Kidney (tissue), 14 donors: ENCODE data around the gene C19orf12. TPM values are rescaled to one million over a fixed set of nuclear protein-coding genes. Genes with fewer than 3 reads are reported as not detected.

Experiments
- DNase-seq, 5 donors: peaks; one replicate each; pipeline ENCODE4 v3.0.0-alpha.2; 2013 to 2020
- FAIRE-seq: peaks from 2 replicates; lab custom pipeline; 2012; peaks lifted over from hg19 to GRCh38; lab: Jason Lieb, UNC
- H3K27ac ChIP-seq, 2 donors: one replicate each; pipeline ENCODE4 v1.7.0; 2013; ENCODE audit warnings: low read depth in 2 of 2, low read length in 2 of 2, inconsistent platforms in 1 of 2
- H3K27me3 ChIP-seq: one replicate; pipeline ENCODE4 v1.7.1; 2013; ENCODE audit warnings: low read length, inconsistent platforms; ENCODE audit not compliant: control insufficient read depth, insufficient read depth
- H3K36me3 ChIP-seq, 3 donors: one replicate each; pipeline versions ENCODE4 v1.7.0 to v1.7.1; 2013; ENCODE audit warnings: low read length in 3 of 3, control low read depth in 1 of 3, inconsistent platforms in 1 of 3; ENCODE audit not compliant: insufficient read depth in 3 of 3, control insufficient read depth in 2 of 3
- H3K4me1 ChIP-seq, 3 donors: one replicate each; pipeline versions ENCODE4 v1.7.0 to v1.7.1; 2013; ENCODE audit warnings: low read length in 3 of 3, inconsistent platforms in 1 of 3, low read depth in 1 of 3; ENCODE audit not compliant: control insufficient read depth in 2 of 3, insufficient read depth in 2 of 3
- H3K4me3 ChIP-seq, 3 donors: one replicate each; pipeline versions ENCODE4 v1.7.0 to v1.8.1; 2013; ENCODE audit warnings: low read length in 3 of 3, control low read depth in 1 of 3, inconsistent platforms in 1 of 3
- H3K9ac ChIP-seq, 3 donors: one replicate each; pipeline versions ENCODE4 v1.7.0 to v1.7.1; 2013; ENCODE audit warnings: low read length in 3 of 3, control low read depth in 1 of 3, inconsistent platforms in 1 of 3
- H3K9me3 ChIP-seq, 3 donors: one replicate each; pipeline versions ENCODE4 v1.7.0 to v1.7.1; 2013; ENCODE audit warnings: low read length in 3 of 3, control low read depth in 1 of 3, inconsistent platforms in 1 of 3; ENCODE audit not compliant: control insufficient read depth in 2 of 3, insufficient read depth in 1 of 3
- CTCF ChIP-seq: IDR thresholded peaks from 3 replicates; pipeline ENCODE4 v1.5.1; 2012; ENCODE audit warnings: mild to moderate bottlenecking, moderate library complexity, borderline replicate concordance; ENCODE audit not compliant: insufficient read depth; ENCODE audit errors: extremely low read depth
- intact Hi-C: fragments of 100-400 bp; cut with DNase I; formaldehyde crosslinking; loops from one replicate; pipeline ENCODE4 v1.11.1; 2022
- polyA plus RNA-seq: library from polyadenylated mRNA; stranded (reverse); fragments of 350-450 nt; fragmentation: Illumina TruSeq; extraction: RNeasy Lipid Tissue Mini Kit (QIAGEN cat#74804); gene quantifications from one replicate; pipeline ENCODE4 v1.2.3, GENCODE V29; 2014; ENCODE audit warnings: low read depth, low replicate concordance; ENCODE audit not compliant: insufficient read depth
- total RNA-seq: library from RNA; stranded (reverse); fragmentation: NEBNext Ultra II Directional; extraction: Animal tissue kit (Norgen Biotek cat#: 25700); gene quantifications from one replicate; pipeline ENCODE4 v1.2.1, GENCODE V29; 2021
- donor health status: control.
- donor health status: control.
- donor health status: control.
- donor health status: control.
- donor health status: control.
- donor health status: DM: yes; HTN: yes; CAD: no.
- donor health status: Normal renal cell carcinoma (clear cell type).

Gene C19orf12
- total and polyA plus RNA-seq, 2 donors from 2014 or later = 21.2 to 27.1 TPM

- Histone ChIP-seq H3K4me1 (peaks cover 0 to 4% (median 0%) of the 10 kb centered on the region in 3 donors), H3K27ac (no peak overlapping the region), H3K4me3 (no peak overlapping the region), H3K27me3 (no peaks in the 10 kb centered on the region), H3K9me3 (no peaks in the 10 kb centered on the region), H3K36me3 (peaks cover 0 to 2% (median 0%) of the 10 kb centered on the region in 3 donors), H3K9ac (no peak overlapping the region)
- DNase-seq (peak in 2 of 5 donors; percentile 25 to 68), FAIRE-seq (no peak)
- no peak for TF ChIP-seq CTCF
- intact Hi-C loops = no loop called here
Observed at GRCh38 chr19:29673451-29674371, 41.4 kb downstream of the C19orf12 start.

- no peaks in the 10 kb centered on the region for H3K9me3 ChIP-seq
- peak in 1 of 5 donors; percentile 79 for DNase-seq
- no peak for FAIRE-seq
- peaks cover 0 to 3% (median 0%) of the 10 kb centered on the region in 3 donors for H3K4me1 ChIP-seq
- no peak overlapping the region for H3K27ac ChIP-seq
- H3K36me3 ChIP-seq = peaks cover 0 to 2% (median 0%) of the 10 kb centered on the region in 3 donors
- intact Hi-C loops = no loop called here
- H3K27me3 ChIP-seq = no peaks in the 10 kb centered on the region
- TF ChIP-seq CTCF = no peak
- no peak overlapping the region for H3K4me3 ChIP-seq
- no peak overlapping the region for H3K9ac ChIP-seq
Observed at GRCh38 chr19:29672933-29673336, 42.1 kb downstream of the C19orf12 start.

- FAIRE-seq (no peak), DNase-seq (no peak)
- no peak overlapping the region for H3K27ac ChIP-seq
- H3K9ac ChIP-seq = no peak overlapping the region
- no peaks in the 10 kb centered on the region for H3K9me3 ChIP-seq
- H3K27me3 ChIP-seq = no peaks in the 10 kb centered on the region
- H3K4me1 ChIP-seq = peaks cover 0 to 5% (median 0%) of the 10 kb centered on the region in 3 donors
- H3K4me3 ChIP-seq = no peak overlapping the region
- intact Hi-C loops = no loop called here
- TF ChIP-seq CTCF = no peak
- H3K36me3 ChIP-seq = peaks cover 0 to 2% (median 0%) of the 10 kb centered on the region in 3 donors
Observed at GRCh38 chr19:29672319-29672932, 42.6 kb downstream of the C19orf12 start.
